Midbrain (tissue), 1 donor: ENCODE data around the gene ABCB10.

Experiments
- DNase-seq: peaks from one replicate; lab custom pipeline; 2025; lab: John Stamatoyannopoulos, UW

Gene ABCB10

DNA sequence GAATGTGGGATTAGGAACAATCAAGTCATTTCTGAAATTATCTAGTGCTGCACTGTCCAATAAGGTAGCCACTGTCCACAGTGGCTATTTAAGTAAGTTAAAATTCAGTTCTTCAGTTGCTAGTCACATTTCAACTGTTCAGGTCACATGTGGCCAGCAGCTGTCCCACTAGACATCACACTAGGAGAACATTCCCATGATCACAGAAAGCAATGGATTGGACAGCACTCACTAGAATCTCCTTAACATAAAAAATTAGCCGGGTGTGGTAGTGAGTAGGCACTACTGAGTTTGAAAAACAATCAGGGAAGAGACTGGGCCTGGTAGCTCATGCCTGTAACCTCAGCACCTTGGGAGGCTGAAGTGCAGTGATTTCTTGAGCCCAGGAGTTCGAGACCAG is 84.0 kb downstream of the ABCB10 start:
- DNase-seq: no peak

DNA sequence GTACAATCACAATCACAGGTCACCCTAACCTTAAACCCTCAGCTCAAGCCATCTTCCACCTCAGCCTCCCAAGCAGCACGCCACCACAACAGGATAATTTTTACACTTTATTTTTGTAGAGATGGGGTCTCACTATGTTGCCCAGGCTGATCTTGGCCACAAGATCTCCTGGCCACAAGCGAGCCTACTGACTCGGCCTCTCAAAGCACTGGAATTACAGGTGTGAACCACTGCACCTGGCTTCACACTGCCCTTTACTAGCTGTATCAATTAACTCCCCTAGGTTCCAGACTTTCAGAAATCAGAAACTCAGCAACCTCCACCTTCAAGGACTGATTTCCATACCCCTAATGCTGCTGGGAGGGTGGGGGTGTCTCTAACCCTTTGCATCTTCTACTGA is 87.3 kb downstream of the ABCB10 start:
- no peak for DNase-seq

DNA sequence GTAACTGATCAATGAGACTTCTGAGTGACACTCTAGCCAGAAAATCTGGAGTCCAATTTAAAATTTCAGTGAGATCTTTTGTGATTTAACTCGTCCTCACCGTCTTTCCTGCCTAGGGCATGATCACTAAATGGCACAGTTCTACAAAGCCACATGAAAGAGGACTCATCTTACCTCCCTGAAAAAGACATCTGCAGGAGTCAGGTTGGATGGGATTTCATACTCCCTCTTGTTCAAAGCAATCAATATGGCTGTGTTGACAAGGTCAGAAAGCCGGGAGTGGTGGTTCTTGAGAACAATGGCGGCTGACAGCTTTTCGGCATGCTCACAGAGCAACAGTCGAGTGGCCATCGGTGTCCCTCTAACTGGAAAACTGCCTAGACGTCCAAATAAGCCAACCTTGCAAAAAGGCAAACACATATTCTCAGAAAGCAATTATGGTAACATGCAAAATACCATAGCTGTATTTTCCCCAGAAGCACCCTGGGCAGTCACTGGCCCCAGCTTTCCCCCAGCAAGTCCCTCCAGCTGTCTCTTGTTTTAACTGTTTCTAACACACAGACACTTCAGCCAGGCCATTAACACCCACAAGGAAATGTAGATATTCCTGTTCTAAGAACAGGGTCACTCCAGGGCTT is 88.0 kb downstream of the ABCB10 start:
- no peak for DNase-seq

DNA sequence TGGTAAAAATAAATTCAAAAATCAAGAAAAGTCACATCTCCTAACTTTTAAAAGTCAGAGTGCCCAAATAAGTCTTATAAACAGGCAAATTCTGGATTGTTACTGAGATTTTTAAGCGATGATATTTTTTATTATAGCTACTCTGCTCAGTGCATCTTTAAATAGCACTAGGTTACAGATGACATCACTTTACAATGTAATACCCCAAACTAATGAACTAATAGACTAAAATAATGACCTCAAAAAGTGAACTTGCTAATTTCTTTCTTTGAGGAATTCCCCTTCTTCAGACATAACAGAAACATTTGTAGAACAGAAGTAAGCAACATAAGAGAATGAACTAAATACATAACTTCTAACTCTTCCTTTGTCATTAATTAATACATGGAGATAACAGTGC is 91.6 kb downstream of the ABCB10 start:
- DNase-seq: no peak
